ENCODE data around the gene SGIP1. TPM values are rescaled to one million over a fixed set of nuclear protein-coding genes. Genes with fewer than 3 reads are reported as not detected.
"Not testable (repeated sequence)": the region's sequence is repeated elsewhere in the genome, so short reads cannot be mapped to it uniquely, and the experiment has no call there.

Gene SGIP1
- total RNA-seq, 1 donor from 2014 or later = 0.79 TPM

DNA sequence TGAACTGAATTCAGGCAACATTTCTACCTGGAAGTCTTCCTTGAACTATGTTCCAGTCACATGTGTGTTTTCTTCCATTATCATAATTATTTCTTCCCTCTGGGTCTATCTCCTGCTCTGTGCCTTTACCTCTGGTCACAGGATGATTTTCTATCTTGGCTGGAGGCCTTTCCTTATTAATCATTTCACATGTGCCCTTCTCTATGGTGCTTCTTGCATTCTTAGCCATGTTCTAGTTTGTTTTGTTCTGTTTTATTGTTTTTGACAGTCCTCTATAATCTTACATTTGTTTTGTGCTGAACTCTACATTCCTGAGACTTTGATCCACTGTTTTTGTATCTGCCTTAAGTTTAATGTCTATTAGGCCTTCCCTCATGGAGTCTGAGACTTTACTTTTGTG, 51.0 kb downstream of the SGIP1 start:
- TF ChIP-seq, protein P1, sequence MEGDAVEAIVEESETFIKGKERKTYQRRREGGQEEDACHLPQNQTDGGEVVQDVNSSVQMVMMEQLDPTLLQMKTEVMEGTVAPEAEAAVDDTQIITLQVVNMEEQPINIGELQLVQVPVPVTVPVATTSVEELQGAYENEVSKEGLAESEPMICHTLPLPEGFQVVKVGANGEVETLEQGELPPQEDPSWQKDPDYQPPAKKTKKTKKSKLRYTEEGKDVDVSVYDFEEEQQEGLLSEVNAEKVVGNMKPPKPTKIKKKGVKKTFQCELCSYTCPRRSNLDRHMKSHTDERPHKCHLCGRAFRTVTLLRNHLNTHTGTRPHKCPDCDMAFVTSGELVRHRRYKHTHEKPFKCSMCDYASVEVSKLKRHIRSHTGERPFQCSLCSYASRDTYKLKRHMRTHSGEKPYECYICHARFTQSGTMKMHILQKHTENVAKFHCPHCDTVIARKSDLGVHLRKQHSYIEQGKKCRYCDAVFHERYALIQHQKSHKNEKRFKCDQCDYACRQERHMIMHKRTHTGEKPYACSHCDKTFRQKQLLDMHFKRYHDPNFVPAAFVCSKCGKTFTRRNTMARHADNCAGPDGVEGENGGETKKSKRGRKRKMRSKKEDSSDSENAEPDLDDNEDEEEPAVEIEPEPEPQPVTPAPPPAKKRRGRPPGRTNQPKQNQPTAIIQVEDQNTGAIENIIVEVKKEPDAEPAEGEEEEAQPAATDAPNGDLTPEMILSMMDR (IDR thresholded peaks at IDR 0.05; ENCODE audit: insufficient read depth, low read length, severe bottlenecking) = no peak
- DNase-seq (ENCODE audit: low read depth) (no peak), FAIRE-seq (no peak)
- no peaks in the 10 kb centered on the region for H3K36me3 ChIP-seq (ENCODE audit: control insufficient read depth, insufficient read depth, low read length)
- no peak overlapping the region for H3K4me3 ChIP-seq (ENCODE audit: low read depth, low read length)
- H3K27me3 ChIP-seq (ENCODE audit: control insufficient read depth, insufficient read depth, low read length) = no peaks in the 10 kb centered on the region

DNA sequence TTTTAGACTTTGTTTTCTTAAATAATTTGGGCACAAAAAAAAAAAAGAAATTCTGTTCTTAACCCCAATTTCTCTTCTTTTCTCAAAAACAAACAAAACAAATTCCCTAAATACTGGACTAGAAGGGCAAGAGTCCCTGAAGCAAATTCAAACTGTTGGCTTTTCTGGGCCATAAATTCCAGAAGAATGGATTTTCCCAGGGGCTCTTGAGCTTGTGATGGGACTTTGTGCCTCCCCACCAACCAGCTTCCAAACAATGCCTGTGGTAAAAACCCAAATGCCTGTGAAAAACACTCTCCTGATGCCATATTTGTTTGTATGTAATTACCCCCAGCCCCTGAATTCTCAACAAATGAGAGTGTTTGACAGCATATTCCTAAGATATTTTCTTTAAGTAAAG, 55.4 kb downstream of the SGIP1 start:
- no peak overlapping the region for H3K4me3 ChIP-seq (ENCODE audit: low read depth, low read length)
- DNase-seq (ENCODE audit: low read depth) (no peak), FAIRE-seq (no peak)
- TF ChIP-seq, protein P1 (IDR thresholded peaks at IDR 0.05; ENCODE audit: insufficient read depth, low read length, severe bottlenecking) = no peak
- H3K36me3 ChIP-seq (ENCODE audit: control insufficient read depth, insufficient read depth, low read length) = no peaks in the 10 kb centered on the region
- no peaks in the 10 kb centered on the region for H3K27me3 ChIP-seq (ENCODE audit: control insufficient read depth, insufficient read depth, low read length)

DNA sequence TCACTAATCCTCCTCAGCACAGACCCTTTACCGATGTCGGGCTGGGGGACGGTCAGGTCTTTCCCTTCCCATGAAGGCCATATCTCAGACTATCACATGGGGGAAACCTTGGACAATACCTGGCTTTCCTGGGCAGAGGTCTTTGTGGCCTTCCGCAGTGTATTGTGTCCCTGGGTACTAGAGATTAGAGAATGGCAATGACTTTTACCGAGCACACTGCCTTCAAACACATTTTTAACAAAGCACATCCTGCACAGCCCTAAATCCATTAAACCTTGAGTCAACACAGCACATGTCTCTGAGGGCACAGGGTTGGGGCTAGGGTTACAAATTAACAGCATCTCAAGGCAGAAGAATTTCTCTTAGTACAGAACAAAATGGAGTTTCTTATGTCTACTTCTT, 58.2 kb downstream of the SGIP1 start:
- not testable (repeated sequence) for FAIRE-seq; DNase-seq (ENCODE audit: low read depth)

DNA sequence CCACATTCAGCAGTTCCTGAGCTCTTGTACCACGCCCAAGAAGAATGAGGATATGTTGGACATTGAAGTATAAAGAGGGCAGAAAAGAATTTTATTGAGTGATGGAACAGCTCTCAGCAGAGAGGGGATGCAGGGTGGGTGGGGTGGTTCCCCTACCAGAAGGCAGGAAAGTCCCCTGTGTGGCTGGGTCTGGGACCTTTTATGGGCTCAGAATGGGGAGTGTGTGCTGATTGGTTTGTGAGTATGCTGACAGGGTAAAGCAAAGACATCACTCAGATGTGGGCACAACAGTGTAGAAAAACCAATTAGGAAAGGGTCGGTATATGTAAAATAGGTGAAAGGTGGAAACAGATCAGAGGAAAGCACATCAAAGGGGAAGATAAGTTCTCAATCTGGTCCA, 62.2 kb downstream of the SGIP1 start:
- DNase-seq (ENCODE audit: low read depth) (no peak), FAIRE-seq (no peak)
- TF ChIP-seq, protein P1 (IDR thresholded peaks at IDR 0.05; ENCODE audit: insufficient read depth, low read length, severe bottlenecking) = no peak
- no peak overlapping the region for H3K4me3 ChIP-seq (ENCODE audit: low read depth, low read length)
- no peaks in the 10 kb centered on the region for H3K27me3 ChIP-seq (ENCODE audit: control insufficient read depth, insufficient read depth, low read length)
- H3K36me3 ChIP-seq (ENCODE audit: control insufficient read depth, insufficient read depth, low read length) = no peaks in the 10 kb centered on the region

More for the DNA sequence above, 58.2 kb downstream of the SGIP1 start:
- H3K4me3 ChIP-seq (ENCODE audit: low read depth, low read length); H3K36me3 ChIP-seq (ENCODE audit: control insufficient read depth, insufficient read depth, low read length); H3K27me3 ChIP-seq (ENCODE audit: control insufficient read depth, insufficient read depth, low read length): not testable (repeated sequence)

DNA sequence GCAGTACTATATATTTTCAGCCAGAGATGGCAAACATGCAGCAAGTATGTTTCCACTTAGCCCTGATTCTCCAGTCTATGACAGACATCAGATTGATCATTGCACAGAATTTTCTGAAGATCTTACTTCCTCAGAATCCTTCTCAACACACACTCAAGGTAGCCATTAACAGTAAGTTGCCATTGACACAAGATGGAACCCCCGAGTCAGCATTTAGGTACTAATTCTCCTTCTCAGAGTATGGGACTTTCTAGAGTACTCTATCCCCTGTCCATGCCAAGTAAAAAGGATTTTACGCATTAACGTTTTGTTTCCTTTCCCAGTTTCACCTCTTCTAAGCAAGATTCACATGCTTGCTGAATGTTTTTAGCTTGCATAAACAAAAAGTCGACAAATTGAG, 63.5 kb downstream of the SGIP1 start:
- Histone ChIP-seq H3K27me3 (ENCODE audit: control insufficient read depth, insufficient read depth, low read length) (no peaks in the 10 kb centered on the region), H3K36me3 (ENCODE audit: control insufficient read depth, insufficient read depth, low read length) (no peaks in the 10 kb centered on the region), H3K4me3 (ENCODE audit: low read depth, low read length) (no peak overlapping the region)
- TF ChIP-seq, protein P1 (IDR thresholded peaks at IDR 0.05; ENCODE audit: insufficient read depth, low read length, severe bottlenecking) = no peak
- no peak for DNase-seq (ENCODE audit: low read depth)
- no peak for FAIRE-seq

DNA sequence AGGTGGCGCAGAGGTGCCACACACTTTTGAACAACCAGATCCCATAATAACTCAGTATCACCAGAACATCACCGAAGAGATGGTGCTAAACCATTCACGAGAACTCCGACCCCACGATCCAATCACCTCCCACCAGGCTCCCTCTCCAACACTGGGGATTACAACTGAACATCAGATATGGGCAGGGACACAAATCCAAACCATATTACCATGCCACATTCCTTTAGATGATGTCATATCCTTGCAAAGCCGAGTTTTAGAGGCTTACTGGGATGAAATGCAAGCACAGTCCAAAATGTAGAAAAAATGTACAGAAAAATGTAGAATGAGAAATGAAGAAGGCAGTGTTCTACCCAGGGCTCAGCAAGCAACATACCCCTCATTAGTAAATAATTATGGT, 64.7 kb downstream of the SGIP1 start:
- DNase-seq (ENCODE audit: low read depth) = peak; percentile 72

More for the DNA sequence above, 64.7 kb downstream of the SGIP1 start:
- Histone ChIP-seq H3K4me3 (ENCODE audit: low read depth, low read length) (no peak overlapping the region), H3K36me3 (ENCODE audit: control insufficient read depth, insufficient read depth, low read length) (no peaks in the 10 kb centered on the region), H3K27me3 (ENCODE audit: control insufficient read depth, insufficient read depth, low read length) (no peaks in the 10 kb centered on the region)
- TF ChIP-seq, protein P1 (IDR thresholded peaks at IDR 0.05; ENCODE audit: insufficient read depth, low read length, severe bottlenecking) = no peak
- FAIRE-seq = peak; percentile 80
